ENCODE results near the gene CFAP157.

DNA sequence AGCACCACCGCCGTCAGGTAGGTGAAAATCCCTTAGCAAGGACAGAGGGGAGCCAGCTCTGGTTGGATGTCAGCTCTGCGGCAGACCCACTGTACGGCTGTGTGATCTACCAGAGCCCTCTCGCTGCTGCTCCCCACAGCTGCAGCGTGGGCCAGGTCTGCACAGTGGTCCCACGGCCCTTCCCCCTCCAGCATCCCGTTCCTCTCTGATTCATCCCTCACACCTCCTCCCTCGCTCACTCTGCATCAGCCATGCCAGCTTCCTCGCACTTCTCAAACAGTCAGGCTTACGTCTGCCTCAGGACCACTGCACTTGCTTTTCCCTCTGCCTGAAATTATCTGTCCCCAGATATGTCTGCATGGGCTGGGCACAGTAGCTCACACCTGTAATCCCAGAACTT lies 26.6 kb upstream of the CFAP157 start:
- TF ChIP-seq TAF1 (IDR thresholded peaks at IDR 0.05; ENCODE audit: low read depth, low read length) (no peak), POLR2A (IDR thresholded peaks at IDR 0.05; ENCODE audit: low read depth, low read length) (no peak), POLR2AphosphoS5 (IDR thresholded peaks at IDR 0.05; ENCODE audit: low read depth, low read length) (no peak), SPI1 (IDR thresholded peaks at IDR 0.05; ENCODE audit: low read depth, low read length) (no peak), POU2F2 (IDR thresholded peaks at IDR 0.05; ENCODE audit: low read depth, low read length) (no peak)

Data from GM12891 (cell line).